Renal cortex interstitium (tissue), 11 donors: ENCODE data around the gene HAUS8. TPM values are rescaled to one million over a fixed set of nuclear protein-coding genes. Genes with fewer than 3 reads are reported as not detected.
"Not testable (repeated sequence)": the region's sequence is repeated elsewhere in the genome, so short reads cannot be mapped to it uniquely, and the experiment has no call there.

Experiments used
- DNase-seq, 11 donors: peaks; one replicate each; pipeline ENCODE4 v3.0.0-alpha.2; 2013; ENCODE audit warnings: low read depth in 9 of 11, low spot score in 4 of 11; ENCODE audit errors: extremely low read depth in 1 of 11
- polyA plus RNA-seq, 3 donors: library from polyadenylated mRNA; unstranded; fragments of 120-200 nt; gene quantifications; one replicate each; pipeline ENCODE4 v1.2.1, GENCODE V29; 2013; ENCODE audit not compliant: insufficient read length in 3 of 3

Gene HAUS8
- polyA plus RNA-seq, 3 donors = 10.8 to 16.6 (median 15.3) TPM

DNA sequence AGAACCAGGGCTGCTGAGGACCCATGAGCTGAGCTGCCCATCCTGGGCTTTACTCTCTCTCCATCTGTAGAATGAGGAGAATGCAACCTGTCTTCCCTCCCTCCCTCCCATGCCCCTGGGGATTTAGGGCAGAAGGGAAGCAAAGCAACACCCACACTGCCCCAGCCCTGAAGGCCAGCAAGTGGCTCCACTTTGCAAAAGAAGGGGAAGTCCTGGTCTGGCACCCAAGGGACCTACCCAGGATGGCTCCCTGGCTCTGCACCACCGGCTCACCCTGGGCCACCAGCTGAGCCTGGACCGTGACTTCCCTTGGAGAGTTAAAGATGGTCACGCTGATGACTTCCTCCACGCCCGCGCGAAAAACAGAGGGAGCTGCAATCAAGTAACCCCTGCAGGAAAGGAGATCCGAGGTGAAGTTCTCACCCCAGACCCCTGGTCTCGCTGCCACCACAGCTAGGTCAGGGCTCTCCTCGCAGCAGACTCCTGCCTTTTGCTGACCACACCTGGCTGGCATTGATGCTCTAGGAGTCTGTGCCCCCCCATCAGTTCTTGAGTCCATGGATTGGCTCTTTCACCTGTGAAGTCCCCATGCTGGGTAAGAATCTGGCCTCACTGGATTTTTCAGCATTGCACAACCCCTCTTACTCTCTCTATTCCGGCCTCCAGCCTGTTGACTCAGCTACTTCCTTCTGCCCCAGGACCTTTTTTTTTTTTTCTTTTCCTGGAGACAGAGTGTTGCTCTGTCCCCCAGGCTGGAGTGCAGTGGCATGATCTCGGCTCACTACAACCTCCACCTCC, 53.3 kb downstream of the HAUS8 start:
- no peak for DNase-seq

DNA sequence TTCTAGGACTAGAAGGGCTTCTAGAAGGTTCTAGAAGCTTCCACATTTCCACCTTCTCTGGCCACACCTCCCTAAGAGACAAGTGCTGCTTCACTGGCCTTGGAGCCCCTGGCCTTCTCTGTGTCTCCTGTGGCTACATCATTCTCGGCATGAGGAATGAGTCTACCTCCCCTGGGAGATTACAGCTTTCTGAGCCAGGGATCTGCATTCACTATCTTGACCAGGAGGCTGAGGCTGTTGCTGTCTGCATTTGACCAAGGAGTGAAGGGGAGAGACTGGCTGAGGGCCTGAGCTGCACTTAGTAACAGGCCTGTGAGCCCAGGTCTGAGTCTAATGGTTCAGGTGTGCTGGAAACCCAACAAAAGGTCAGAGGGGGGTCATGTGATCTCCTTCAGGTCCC, 53.9 kb downstream of the HAUS8 start:
- DNase-seq = no peak

DNA sequence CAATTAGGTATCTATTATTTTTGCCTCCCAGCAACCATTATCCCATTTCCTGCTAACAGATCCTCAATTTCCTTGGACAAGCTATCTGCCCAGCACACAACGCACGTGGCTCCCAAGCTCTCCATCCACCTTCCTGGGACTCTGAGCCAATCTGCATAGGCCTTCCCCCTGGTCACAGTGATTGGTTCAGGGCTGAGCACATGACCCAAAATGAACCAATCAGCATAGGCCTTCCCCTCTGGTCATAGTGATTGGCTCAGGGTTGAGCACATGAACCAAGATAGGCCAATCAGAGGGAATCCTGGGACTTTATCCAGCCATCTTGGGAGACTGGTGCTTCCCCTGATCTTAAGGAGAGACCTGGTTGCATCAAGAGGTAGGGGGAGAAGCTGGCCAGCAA, 54.4 kb downstream of the HAUS8 start:
- DNase-seq = no peak

DNA sequence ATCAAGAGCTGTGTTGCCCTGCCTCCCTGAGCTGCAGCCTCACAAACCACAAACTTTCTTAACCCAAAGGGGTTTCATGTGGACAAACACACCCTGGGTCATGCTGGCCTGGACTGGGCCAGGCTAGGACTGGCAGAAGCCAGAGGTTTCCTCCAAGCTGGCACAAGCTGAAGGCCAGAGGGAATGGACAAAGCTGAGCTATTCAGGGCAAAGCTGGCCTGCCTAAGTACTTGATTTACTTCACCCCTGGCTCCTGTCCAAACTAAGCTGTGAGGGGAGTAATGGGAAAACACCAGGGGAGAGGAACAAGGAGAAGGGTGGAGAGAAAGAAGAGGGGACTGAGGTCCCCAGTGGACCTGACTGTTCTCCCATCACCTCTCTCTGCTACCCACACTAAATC, 54.9 kb downstream of the HAUS8 start:
- DNase-seq = peak in 1 of 11 donors; percentile 22

DNA sequence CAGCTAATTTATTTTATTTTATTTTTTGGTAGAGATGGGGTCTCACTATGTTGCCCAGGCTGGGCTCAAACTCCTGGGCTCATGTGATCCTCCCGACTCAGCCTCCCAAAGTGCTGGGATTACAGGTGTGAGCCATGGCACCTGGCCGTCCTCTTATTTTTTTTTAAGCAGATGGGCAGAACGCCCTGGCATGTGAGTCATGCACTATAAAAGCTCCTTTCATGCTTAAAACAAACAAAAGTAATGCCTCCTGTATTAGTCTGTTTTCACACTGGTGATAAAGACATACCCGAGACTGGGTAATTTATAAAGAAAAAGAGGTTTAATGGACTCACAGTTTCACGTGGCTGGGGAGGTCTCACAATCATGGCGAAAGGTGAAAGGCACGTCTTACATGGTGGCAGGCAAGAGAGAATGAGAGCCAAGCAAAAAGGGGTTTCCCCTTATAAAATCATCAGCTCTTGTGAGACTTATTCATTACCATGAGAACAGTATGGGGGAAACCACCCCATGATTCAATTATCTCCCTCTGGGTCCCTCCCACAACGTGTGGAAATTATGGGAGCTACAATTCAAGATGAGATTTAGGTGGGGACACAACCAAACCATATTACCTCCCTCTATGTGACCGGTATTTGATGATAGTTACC, 60.9 kb downstream of the HAUS8 start:
- DNase-seq = not testable (repeated sequence)

DNA sequence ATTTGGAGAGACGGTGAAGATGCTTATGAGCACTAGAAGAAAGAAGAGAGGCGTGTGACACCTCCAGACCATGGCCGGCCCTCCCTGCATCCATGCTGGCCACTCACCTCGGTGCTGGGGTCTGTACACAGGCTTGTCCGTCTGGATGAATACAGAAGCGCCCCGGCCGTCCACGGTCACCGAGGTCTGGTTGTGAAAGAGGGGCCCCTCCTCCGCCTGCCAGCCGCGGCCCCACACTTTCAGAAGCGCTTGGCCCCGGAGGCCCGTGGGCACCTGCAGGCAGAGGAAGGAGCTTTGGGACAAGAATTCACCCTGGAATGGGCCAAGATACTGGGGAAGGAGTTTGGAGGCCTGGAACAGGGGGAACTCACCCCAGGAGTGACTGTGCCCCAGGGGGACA, 63.8 kb downstream of the HAUS8 start:
- no peak for DNase-seq

DNA sequence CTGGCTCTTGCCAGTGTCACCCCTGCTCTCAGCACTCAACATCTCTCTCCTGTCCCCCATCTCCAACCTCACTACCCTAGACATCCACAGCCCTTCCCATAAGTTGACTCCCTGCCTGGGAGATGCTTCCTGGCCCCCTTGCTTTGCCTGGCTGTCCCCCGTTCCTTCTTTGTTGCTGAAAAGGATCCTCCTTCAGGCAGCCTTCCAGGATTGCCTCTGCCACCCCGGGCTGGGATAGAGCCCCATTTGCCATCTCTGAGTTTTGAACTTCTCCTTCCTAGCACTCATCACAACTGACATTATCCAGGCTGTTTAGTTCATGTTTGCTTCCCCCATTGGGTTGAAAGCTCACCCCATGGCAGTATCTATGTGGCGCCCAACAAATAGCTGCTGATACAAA, 68.7 kb downstream of the HAUS8 start:
- no peak for DNase-seq

DNA sequence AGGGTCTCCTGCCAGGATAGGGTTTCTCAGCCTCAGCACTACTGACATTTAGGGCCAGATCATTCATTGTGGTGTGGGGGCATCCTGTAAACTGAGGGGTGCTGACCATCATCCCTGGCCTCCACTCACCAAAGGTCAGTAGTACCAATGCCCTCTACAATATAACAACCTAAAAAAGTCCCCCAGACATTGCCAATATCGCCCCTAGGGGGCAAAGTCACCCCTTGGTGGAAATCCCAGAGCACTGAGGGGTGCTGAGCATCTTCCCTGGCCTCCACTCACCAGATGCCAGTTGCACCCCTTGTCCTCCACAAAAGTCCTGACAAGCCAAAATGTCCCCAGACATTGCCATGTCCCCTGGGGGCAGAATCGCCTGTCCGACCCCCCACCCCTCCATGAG, 70.3 kb downstream of the HAUS8 start:
- no peak for DNase-seq

DNA sequence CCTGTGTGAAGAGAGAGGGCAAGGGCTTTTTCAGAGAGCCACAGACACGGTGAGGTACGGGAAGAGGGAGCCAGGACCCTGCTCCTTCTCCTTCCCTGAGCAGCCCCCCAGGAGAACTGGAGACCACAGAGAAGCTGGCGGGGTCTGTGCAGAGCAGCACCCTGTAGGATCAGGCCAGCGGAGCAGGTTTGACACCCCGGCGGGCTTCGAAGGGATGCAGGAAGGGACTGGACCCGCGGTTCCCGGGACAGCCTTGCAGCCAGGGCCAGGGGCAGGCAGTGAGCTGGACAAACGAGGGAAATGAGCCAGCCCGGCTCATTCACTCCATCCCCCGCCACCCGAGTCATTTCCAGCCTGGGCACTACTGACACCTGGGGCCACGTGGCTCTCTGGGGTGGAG, 70.9 kb downstream of the HAUS8 start:
- no peak for DNase-seq

DNA sequence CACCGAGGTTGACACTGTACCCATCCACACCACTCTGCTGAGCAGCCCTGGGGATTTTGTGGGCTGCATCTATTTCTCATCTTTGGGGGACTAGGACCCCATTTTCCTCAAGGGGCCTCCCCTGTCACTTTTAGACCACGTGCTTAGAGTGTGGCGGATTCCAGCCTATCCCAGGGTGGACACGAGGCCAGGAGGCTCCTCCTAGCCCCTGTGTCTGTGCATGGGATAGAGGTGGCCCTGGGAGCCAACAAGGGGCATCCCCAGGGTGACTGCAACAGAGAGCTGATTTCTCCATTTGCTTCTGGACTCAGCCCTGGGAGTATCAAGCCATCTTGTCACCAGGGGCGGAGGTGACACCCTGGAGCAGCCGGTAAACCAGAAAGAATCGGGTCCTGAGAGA, 72.8 kb downstream of the HAUS8 start:
- DNase-seq = no peak

DNA sequence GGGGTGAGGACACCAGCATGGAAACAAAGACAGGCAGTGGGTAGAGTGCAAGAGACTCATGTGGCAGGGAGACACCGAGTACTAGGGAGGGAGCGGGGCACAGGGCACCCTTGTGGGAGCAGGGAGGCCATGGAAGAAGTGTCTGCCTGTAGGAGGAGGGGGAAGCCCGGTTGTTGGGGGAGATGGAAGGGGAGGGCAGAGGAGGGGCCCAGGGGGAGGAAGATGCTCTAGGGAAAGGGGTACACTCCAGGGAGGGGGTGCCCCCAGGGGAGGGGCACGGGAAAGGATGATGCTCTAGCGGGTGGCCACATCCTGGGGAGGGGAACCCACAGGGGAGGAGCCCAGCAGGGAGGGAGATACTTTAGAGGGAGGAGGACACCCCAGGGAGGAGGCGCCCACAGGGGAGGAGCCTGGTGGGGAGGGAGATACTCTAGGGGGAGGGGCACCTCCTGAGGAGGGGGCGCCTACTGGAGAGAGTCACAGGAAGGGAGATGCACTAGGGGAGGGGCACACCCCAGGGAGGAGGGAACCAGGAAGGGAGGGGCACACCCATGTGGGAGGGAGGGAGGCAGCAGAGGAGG, 73.6 kb downstream of the HAUS8 start:
- DNase-seq = no peak

Other genes with a start within 250 kb of the HAUS8 start
- gene SIN3B, start 246.1 kb downstream of the HAUS8 start, polyA plus RNA-seq = 10 to 100 TPM; 61.9 to 97.6 (median 62.6) TPM
- 1 to 10 TPM; 1.0 to 1.9 (median 1.4) TPM for gene F2RL3, start 186.5 kb downstream of the HAUS8 start, polyA plus RNA-seq
- 10 to 100 TPM; 34.1 to 55.6 (median 44.2) TPM for gene CPAMD8, start 48.6 kb downstream of the HAUS8 start, polyA plus RNA-seq
- gene MYO9B, start 325 bp upstream of the HAUS8 start, polyA plus RNA-seq = 10 to 100 TPM; 49.3 to 61.7 (median 58.0) TPM
- 10 to 100 TPM; 21.6 to 33.7 (median 30.9) TPM for gene USE1, start 139.9 kb upstream of the HAUS8 start, polyA plus RNA-seq
- gene OCEL1, start 150.8 kb upstream of the HAUS8 start, polyA plus RNA-seq = 10 to 100 TPM; 17.5 to 21.2 (median 20.3) TPM
- gene NR2F6, start 170.5 kb upstream of the HAUS8 start, polyA plus RNA-seq = 10 to 100 TPM; 31.5 to 59.9 (median 44.3) TPM
- 1 to 10 TPM; 4.2 to 7.1 (median 6.5) TPM for gene USHBP1, start 189.3 kb upstream of the HAUS8 start, polyA plus RNA-seq
- gene BABAM1, start 192.0 kb upstream of the HAUS8 start, polyA plus RNA-seq = 100 to 1,000 TPM in 2 of 3 donors, 10 to 100 TPM in 1; 97.0 to 111 (median 107) TPM
- 1 to 10 TPM in 2 of 3 donors, under 1 TPM in 1; 0.95 to 1.7 (median 1.0) TPM for gene ANKLE1, start 206.4 kb upstream of the HAUS8 start, polyA plus RNA-seq
- gene ABHD8, start 228.0 kb upstream of the HAUS8 start, polyA plus RNA-seq = 10 to 100 TPM in 2 of 3 donors, 1 to 10 TPM in 1; 6.2 to 12.2 (median 11.5) TPM
- 10 to 100 TPM; 45.9 to 65.6 (median 57.3) TPM for gene MRPL34, start 230.4 kb upstream of the HAUS8 start, polyA plus RNA-seq
- 10 to 100 TPM; 29.8 to 41.8 (median 40.2) TPM for gene DDA1, start 234.1 kb upstream of the HAUS8 start, polyA plus RNA-seq